Large intestine (tissue), 3 donors: ENCODE measurements around the gene PRDM16. TPM values are rescaled to one million over a fixed set of nuclear protein-coding genes. Genes with fewer than 3 reads are reported as not detected.
A peak's percentile ranks its signal among the peaks of the same experiment; 100 is the strongest.

ENCODE experiments used
- DNase-seq, 2 donors: peaks; one replicate each; pipeline versions ENCODE4 v3.0.0 to v3.0.0-alpha.2; 2013
- H3K27ac ChIP-seq: one replicate; pipeline ENCODE4 v1.5.1; 2013; ENCODE audit warnings: low read length
- H3K27me3 ChIP-seq: 2 replicates; pipeline ENCODE4 v1.6.1; 2013; ENCODE audit warnings: low read length; ENCODE audit not compliant: control insufficient read depth, insufficient read depth
- H3K36me3 ChIP-seq: 2 replicates; pipeline ENCODE4 v1.6.1; 2013; ENCODE audit warnings: low read length; ENCODE audit not compliant: control insufficient read depth, insufficient read depth
- H3K4me1 ChIP-seq: one replicate; pipeline ENCODE4 v1.6.1; 2013; ENCODE audit warnings: low read length; ENCODE audit not compliant: control insufficient read depth, insufficient read depth
- H3K4me3 ChIP-seq: one replicate; pipeline ENCODE4 v1.5.1; 2013; ENCODE audit warnings: low read length
- H3K9me3 ChIP-seq: one replicate; pipeline ENCODE4 v1.6.1; 2013; ENCODE audit warnings: mild to moderate bottlenecking, low read depth, low read length, moderate library complexity; ENCODE audit not compliant: control insufficient read depth
- WGBS: methylation state at CpG from one replicate; pipeline ENCODE4 v1.1.5; 2013; ENCODE audit warnings: low lambda C conversion rate; ENCODE audit not compliant: insufficient coverage; 5-methylcytosine and 5-hydroxymethylcytosine counted together
- polyA plus RNA-seq: library from polyadenylated mRNA; unstranded; fragments of 120-200 nt; gene quantifications from one replicate; pipeline ENCODE4 v1.2.1, GENCODE V29; 2013

PRDM16 gene
- polyA plus RNA-seq, 1 donor: 20.6 TPM

GRCh38 chr1:3262681-3263286 lies 193.8 kb downstream of the PRDM16 start:
- H3K9me3 ChIP-seq: peaks cover 5% of the 10 kb centered on the region
- no CpG with 5 or more reads among the region's 26 CpGs for whole genome bisulfite sequencing
- H3K36me3 ChIP-seq: no peaks in the 10 kb centered on the region
- H3K4me1 ChIP-seq: peaks cover 16% of the 10 kb centered on the region
- no peak overlapping the region for H3K4me3 ChIP-seq
- no peaks in the 10 kb centered on the region for H3K27me3 ChIP-seq
- H3K27ac ChIP-seq: no peak overlapping the region
- no peak for DNase-seq

- no peaks in the 10 kb centered on the region for H3K36me3 ChIP-seq
- H3K27me3 ChIP-seq: no peaks in the 10 kb centered on the region
- peaks cover 5% of the 10 kb centered on the region for H3K9me3 ChIP-seq
- peak in 1 of 2 donors; percentile 51 for DNase-seq
- H3K27ac ChIP-seq: no peak overlapping the region
- H3K4me3 ChIP-seq: no peak overlapping the region
- peaks cover 16% of the 10 kb centered on the region for H3K4me1 ChIP-seq
- WGBS: no CpG with 5 or more reads among the region's 10 CpGs
These were observed 194.8 kb downstream of the PRDM16 start for GRCh38 chr1:3263790-3264189.

GRCh38 chr1:3264456-3264855 lies 195.5 kb downstream of the PRDM16 start:
- WGBS: 67% methylated on average over 1 of the region's 10 CpGs
- Histone ChIP-seq H3K4me1 (peaks cover 16% of the 10 kb centered on the region), H3K27me3 (no peaks in the 10 kb centered on the region), H3K27ac (no peak overlapping the region), H3K36me3 (no peaks in the 10 kb centered on the region), H3K9me3 (peaks cover 5% of the 10 kb centered on the region), H3K4me3 (no peak overlapping the region)
- no peak for DNase-seq

- Histone ChIP-seq H3K4me3 (no peak overlapping the region), H3K27ac (no peak overlapping the region), H3K27me3 (peaks cover 3% of the 10 kb centered on the region), H3K9me3 (peaks cover 9% of the 10 kb centered on the region), H3K4me1 (peaks cover 18% of the 10 kb centered on the region), H3K36me3 (no peaks in the 10 kb centered on the region)
- 90% methylated on average over 6 of the region's 53 CpGs for WGBS
- no peak for DNase-seq
These were observed 197.1 kb downstream of the PRDM16 start for GRCh38 chr1:3265835-3266805.

GRCh38 chr1:3266870-3267549 lies 198.0 kb downstream of the PRDM16 start:
- Histone ChIP-seq H3K4me1 (peaks cover 15% of the 10 kb centered on the region), H3K4me3 (no peak overlapping the region), H3K27ac (no peak overlapping the region), H3K9me3 (peaks cover 9% of the 10 kb centered on the region), H3K27me3 (peaks cover 3% of the 10 kb centered on the region), H3K36me3 (no peaks in the 10 kb centered on the region)
- no peak for DNase-seq
- WGBS: 97% methylated on average over 5 of the region's 27 CpGs

GRCh38 chr1:3267550-3268270 lies 198.7 kb downstream of the PRDM16 start:
- Histone ChIP-seq H3K9me3 (peaks cover 9% of the 10 kb centered on the region), H3K27ac (no peak overlapping the region), H3K27me3 (peaks cover 3% of the 10 kb centered on the region), H3K4me1 (peaks cover 15% of the 10 kb centered on the region), H3K4me3 (no peak overlapping the region), H3K36me3 (no peaks in the 10 kb centered on the region)
- no peak for DNase-seq
- WGBS: no CpG with 5 or more reads among the region's 43 CpGs

- Histone ChIP-seq H3K27me3 (peaks cover 3% of the 10 kb centered on the region), H3K4me1 (peaks cover 13% of the 10 kb centered on the region), H3K9me3 (peaks cover 9% of the 10 kb centered on the region), H3K36me3 (no peaks in the 10 kb centered on the region), H3K27ac (no peak overlapping the region), H3K4me3 (no peak overlapping the region)
- no peak for DNase-seq
- no CpG with 5 or more reads among the region's 11 CpGs for WGBS
These were observed 199.3 kb downstream of the PRDM16 start for GRCh38 chr1:3268281-3268680.

GRCh38 chr1:3270403-3271245 lies 201.6 kb downstream of the PRDM16 start:
- H3K36me3 ChIP-seq: no peaks in the 10 kb centered on the region
- no peak overlapping the region for H3K27ac ChIP-seq
- H3K4me1 ChIP-seq: peaks cover 3% of the 10 kb centered on the region
- no peak overlapping the region for H3K4me3 ChIP-seq
- 100% methylated on average over 4 of the region's 27 CpGs for WGBS
- DNase-seq: no peak
- peaks cover 9% of the 10 kb centered on the region for H3K9me3 ChIP-seq
- peaks cover 3% of the 10 kb centered on the region for H3K27me3 ChIP-seq

GRCh38 chr1:3271866-3272265 lies 202.9 kb downstream of the PRDM16 start:
- no CpG with 5 or more reads among the region's 9 CpGs for WGBS
- Histone ChIP-seq H3K27ac (no peak overlapping the region), H3K27me3 (peaks cover 3% of the 10 kb centered on the region), H3K9me3 (peaks cover 4% of the 10 kb centered on the region), H3K4me1 (peaks cover 3% of the 10 kb centered on the region), H3K4me3 (no peak overlapping the region), H3K36me3 (no peaks in the 10 kb centered on the region)
- DNase-seq: no peak
